HG03521 (cell line): Measurements from ENCODE around the gene OR2F2.

Source experiments
- ATAC-seq: cut with Tn5 transposase; IDR thresholded peaks from one replicate; pipeline ENCODE4 v1.9.1; 2021; ENCODE audit warnings: mild to moderate bottlenecking, moderate library complexity; ENCODE audit not compliant: unreplicated experiment

OR2F2 gene

GRCh38 chr7:143913945-143914615, 21.0 kb upstream of the OR2F2 start:
- ATAC-seq, result no peak

DNA sequence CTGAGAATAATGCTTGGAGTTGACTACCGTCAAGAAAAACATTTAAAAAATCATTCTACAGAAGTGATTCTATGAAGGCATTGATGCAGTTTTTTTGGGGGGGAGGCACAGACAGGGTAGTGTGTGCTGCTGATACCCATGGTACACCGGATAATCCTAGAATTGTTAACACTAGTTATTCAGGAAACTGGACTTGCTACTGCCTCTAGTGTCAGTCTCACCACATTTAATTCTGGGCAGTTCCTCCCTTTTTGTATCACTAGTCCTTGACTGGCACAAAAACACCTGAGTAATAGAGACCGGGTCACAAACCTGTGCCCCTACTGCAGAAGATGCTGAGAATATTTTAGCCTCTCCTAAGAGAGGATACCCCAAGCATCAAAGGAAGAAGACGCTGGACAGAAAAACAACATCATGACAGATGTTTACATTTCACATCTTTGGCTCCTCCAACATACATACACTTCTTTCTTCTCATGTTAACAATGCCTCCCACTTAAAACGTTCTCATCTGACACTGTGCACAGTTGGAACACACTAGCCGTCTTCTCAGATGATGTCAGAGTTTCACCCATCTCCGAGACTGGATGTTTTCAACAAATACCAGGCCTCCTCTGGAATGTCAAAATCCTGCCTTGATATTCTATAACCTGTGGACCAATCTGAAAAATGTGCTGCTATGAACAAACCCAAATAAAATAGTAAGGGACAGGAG, 19.9 kb upstream of the OR2F2 start:
- no peak for ATAC-seq

DNA sequence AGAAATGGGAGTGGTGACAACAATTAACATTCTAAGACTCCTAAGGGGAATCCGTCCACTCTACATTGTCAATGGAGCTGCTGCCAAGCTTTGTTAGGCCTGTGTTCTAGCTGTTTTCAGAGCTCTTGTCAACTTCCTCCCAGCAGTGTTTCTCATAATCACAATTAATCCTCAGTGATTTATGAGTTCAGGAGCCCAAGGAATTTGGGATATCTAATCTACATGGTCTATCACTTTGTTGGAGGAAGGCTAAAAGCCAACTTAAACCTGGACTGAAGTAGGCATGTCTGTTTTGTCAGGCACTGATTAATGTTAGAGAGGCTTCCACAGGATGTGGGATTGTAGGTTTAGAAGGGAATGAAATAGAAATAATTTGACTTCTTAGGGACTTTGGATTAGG, 10.2 kb upstream of the OR2F2 start:
- ATAC-seq, result no peak

DNA sequence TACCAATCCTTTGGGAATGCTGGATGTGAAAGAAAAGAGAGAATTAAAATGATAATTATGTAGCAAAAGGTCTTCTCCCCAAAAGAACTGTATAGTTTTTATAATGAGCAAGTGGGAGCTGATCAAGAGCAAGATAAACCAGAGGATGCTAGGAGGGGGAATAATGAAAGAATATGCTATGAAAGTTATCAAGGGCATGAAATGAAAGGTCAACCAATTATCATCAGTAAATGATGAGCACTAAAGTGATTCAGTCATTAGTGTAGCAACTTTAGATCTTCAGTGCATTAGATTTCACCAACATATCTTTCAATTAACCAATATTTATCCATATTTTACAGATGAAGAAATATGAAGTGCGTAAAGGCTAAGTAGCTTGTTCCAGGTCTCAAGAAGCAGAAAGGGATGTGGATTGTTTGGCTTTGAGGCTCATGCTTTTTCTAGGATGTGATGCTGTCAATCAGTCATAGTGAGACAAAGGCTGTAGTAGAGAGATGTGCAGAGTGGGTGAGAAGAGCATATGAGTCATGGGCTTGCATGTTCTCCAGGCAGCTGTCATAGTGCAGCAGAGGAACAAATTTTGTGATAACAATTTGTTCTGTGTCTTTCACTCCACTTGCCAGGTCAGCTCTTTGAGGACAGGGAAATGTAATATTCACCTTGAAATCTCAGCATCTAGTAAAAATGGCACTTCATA, 5.7 kb upstream of the OR2F2 start:
- no peak for ATAC-seq

DNA sequence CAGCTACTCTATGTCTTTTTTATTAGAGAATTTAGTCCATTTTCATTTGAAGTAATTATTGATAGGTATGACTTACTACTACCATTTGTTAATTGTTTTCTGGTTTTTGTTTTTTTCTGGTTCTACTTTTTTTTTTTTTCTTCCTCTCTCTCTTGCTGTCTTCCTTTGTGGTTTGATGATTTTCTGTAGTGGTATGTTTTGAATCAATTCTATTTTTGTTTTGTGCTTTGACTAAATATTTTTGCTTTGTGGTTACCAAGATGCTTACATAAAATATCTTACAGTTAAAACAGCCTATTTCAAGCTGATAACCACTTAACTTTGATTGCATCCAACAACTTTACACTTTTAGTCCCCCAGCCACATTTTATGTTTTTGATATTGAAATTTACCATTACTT, 3.3 kb upstream of the OR2F2 start:
- ATAC-seq, result no peak

GRCh38 chr7:143936087-143937009, 1.3 kb downstream of the OR2F2 start:
- ATAC-seq, result no peak

DNA sequence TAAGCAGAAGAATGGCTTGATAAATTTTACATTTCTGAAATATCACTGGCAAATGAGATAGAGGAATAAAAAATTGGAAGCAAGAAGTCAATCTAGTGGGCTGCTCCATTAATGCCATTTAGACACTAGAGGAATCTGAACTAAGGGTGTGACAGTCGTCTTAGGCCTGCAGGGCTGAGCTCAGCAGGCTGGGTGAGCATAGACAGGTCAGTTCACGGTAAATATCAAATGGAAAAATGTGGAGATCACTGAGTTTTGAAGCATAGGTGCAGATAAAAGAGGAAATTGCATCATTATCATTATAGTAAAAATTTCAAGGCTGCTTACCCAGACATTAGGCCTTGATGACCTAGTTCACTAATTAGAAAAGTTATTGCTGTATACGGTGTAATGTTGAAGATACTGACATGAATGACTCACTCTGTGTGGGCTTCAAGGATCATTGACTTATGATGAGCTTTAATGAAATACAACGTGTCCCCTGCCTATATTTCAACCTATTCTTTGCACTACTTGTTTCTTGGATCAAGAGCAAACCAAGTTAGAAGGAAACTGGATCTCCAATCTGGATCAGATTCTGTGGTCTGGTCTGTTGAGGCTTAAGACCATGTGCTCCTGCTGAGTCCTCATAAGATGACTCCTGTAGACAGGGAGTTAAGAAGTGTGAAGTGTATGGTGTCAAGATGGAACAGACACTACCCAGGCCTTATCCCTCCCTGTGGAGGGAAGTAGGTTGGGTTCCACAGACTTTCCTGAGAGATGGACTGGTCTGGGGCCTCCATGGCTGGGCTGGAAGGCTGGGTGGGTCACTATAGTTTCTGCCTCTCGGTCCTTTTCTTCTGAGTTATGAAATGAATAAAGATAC, 3.6 kb downstream of the OR2F2 start:
- no peak for ATAC-seq

DNA sequence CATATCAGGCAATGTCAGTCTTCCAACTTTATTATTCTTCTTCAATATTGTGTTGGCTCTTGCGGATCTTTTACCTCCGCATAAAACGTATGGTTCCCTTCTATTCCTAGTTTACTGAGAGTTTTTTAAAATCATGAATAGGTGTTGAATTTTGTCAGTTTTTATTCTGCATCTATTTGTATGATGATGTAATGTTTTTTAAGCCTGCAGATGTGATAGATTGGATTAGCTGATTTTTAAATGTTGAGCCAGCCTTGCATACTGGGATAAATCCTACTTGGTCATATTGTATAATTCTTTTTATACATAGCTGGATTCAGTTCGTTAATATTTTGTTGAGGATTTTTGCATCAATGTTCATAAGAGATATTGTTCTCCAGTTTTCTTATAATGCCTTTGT, 10.4 kb downstream of the OR2F2 start:
- ATAC-seq, result no peak

- ATAC-seq, result no peak
Measured at GRCh38 chr7:143947111-143947510, 12.1 kb downstream of the OR2F2 start.

GRCh38 chr7:143948733-143949132, 13.7 kb downstream of the OR2F2 start:
- no peak for ATAC-seq

DNA sequence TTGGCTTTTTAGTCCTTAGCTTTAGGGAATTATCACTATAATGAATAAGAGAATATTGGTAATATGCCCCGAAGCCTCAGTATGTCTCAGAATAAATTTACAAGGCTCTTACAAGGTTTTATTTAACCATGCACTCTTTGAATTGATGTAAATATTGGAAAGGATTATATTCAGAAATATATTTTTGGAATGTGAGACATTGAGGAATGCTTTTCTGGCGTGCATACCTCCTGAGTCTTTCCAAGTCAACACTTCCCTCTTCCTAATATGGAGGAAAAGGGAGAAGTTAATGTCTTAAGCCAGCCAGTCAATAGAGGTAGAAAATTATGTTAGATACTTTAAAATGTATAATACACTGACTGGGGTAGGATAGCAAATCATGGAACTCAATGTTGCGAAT, 18.4 kb downstream of the OR2F2 start:
- ATAC-seq, result no peak

DNA sequence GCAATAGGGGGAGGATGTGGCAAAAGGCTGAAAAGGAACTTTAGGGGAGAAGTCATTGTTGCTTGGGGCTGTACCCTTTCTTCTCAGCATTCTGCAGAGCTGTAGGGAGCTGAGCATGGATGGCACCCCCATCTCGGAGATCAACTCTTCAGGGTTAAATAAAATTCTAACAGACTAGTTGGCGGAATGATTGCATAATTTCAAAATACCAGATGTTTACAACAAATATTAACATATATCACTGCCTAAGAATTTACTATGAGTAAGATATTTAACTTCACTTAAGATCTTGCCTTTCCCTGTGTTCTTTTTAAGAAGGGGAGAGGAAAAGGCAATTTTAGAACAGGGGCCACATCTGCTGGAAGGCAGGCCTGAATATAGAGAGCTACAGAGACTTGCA, 19.1 kb downstream of the OR2F2 start:
- ATAC-seq, result no peak

- no peak for ATAC-seq
Measured at GRCh38 chr7:143954544-143954943, 19.5 kb downstream of the OR2F2 start, which contains the start of gene OR2F1. Gene OR2F1, plus strand, starts transcription at chr7:143954844. Its CDS starts 5,127 bp downstream, at chr7:143959971.

DNA sequence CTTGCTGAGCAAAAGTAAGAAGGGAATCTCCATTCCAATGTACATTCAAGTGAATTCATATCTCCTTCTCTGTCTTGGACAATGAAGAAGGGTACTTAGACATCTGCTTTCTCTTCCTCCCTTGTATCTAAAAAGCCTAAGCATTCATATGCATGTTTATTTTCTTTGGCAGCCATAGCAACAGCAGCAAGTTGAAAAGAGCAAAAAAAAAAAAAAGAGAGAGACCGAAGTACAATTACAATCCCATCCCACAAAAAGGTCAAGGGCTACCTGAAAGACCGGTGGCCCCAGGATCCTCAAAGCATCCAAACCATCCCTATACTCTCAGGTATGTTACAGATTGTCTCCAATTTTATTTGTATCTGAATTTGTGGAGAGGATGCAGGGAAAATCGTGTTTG, 23.7 kb downstream of the OR2F2 start:
- ATAC-seq, result no peak

DNA sequence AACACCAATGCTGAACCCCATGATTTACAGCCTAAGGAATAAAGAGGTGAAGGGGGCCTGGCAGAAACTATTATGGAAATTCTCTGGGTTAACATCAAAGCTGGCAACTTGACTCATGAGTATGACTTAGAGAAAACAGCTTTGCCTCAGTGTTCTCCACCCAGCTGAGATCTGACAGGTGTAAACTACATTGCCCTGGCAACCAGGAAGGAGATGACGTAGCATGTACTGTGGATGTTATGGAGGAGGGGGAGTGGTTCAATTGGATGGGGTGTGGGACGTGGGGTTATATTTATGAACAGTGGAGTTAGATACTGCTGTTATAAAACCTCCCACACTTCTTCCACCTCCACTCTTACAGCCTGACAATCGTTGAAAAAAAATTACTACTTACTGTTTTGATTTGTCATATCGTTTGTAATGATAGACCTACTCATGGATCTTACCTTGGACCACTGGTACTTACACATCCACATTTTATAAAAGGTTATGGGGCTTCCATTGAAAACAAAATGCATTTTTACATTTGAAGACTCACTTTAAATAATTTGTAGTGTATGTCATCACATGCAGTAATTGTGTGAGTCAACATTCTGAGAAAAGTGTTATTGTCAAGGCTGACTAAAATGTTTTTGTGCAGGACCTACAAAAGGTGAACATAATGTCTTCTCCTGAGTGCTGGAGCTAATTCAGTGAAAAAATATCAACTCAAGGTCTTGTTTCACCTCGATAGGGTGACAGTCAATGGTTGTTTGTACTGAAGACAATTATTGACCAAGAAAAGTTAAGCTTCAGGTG, 26.0 kb downstream of the OR2F2 start:
- ATAC-seq, result no peak

GRCh38 chr7:143965280-143965679, 30.2 kb downstream of the OR2F2 start:
- ATAC-seq, result no peak

- ATAC-seq, result no peak
Measured at GRCh38 chr7:143967398-143967797, 32.4 kb downstream of the OR2F2 start.

DNA sequence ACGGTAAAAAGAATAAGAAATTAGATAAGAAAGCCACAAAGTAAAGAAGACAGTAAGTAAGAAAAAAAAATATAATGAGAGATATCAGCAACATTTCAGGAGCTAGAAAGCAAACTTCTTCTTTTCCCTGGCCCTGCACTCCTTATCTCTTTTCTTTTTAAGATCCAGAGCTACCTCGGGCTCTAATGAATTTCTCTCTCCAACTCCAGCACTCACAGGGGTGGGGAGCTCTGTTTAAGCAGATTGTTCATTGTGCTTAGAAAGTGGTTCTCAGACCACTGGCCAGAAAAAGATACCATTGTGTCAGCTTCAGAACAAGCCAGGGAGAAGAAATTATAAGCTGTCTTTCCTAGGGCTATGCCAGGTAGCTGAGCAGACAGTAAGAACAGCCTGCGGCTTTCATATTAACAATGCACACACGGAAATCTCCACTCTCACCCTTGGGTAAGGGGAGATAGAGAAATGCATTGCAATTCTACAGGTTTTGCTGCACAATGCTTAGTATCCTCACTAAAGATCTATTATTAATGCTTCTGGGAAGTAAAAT, 38.9 kb downstream of the OR2F2 start:
- ATAC-seq, result no peak

DNA sequence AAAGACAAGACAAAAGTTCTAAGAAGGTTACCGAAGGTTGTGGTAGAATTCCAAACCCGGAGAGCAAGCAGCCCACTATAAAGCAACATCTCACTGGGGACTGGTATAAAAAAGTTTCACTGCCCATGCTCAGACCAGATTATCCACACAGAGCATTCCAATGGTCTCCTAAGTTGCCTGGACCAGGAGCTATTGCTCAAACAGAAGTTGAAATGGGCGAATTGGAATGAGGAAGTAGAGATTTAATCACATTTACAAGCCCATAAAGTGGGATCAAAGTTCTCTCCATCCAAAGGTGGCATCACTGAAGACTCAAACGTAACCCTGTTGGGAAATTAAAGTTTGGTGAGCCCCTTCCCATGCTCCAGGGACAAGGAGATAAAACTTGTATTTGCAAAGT, 39.4 kb downstream of the OR2F2 start:
- ATAC-seq, result no peak
